ENCODE data around the gene PAQR8. TPM values are rescaled to one million over a fixed set of nuclear protein-coding genes. Genes with fewer than 3 reads are reported as not detected.

The PAQR8 gene
- total RNA-seq = 1.0 and 1.5 TPM in 2 replicates

DNA sequence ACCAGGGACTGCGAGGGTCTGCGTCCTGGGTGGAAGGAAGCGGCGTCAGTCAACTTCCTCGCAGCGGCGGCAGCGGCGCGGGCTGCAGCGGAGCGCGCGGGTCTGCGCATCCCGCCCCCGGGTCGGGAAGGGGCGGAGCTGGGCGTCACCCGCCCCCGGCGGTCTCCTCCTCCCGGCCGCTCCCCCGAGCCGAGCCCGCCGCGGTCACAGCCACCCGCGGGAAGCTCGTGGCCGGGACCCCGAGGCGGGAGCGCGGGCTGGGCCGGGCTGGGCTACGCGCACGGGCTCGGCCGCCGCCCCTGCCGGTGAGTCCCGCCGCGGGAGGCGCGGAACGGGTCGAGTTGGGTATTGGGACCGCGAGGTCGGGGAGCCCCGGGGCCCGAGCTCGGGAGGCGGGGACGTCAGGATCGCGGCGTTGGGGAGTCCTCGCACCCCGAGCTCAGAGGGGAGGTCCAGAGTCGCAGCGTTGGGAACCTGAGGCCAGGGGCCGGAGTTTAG, at the start of gene PAQR8:
Gene PAQR8 (plus strand): TSS at position 207 of the 498 bp plus-strand sequence. CDS start 41,063 bp downstream, outside the sequence.

GRCh38 chr6:52419809-52420667, 58.1 kb downstream of the PAQR8 start, which contains the start of gene EFHC1:
Gene EFHC1, plus strand, starts transcription at chr6:52420342. Its CDS starts 69 bp downstream, at chr6:52420411.

Other genes starting within 250 kb of the PAQR8 start
- gene IL17A, start 175.8 kb upstream of the PAQR8 start, total RNA-seq = not detected in 2 replicates
- not detected in 2 replicates for gene IL17F, start 117.7 kb upstream of the PAQR8 start, total RNA-seq
- gene MCM3, start 77.4 kb upstream of the PAQR8 start, total RNA-seq = 15.0 and 25.3 TPM in 2 replicates
- gene EFHC1, start 58.2 kb downstream of the PAQR8 start, total RNA-seq = 4.1 and 8.5 TPM in 2 replicates
- gene TRAM2, start 214.9 kb downstream of the PAQR8 start, total RNA-seq = 9.9 and 12.8 TPM in 2 replicates